Thoracic aorta (tissue), 2 donors: Measurements from ENCODE around the gene TENT4A. TPM values are rescaled to one million over a fixed set of nuclear protein-coding genes. Genes with fewer than 3 reads are reported as not detected.

Source experiments
- ATAC-seq: fragments of 150-250 bp; one replicate; pipeline ENCODE4 v1.8.0; 2017; ENCODE audit warnings: low read depth; ENCODE audit not compliant: insufficient number of reproducible peaks, low FRiP score
- DNase-seq: peaks from one replicate; pipeline ENCODE4 v3.0.0-alpha.2; 2020; ENCODE audit warnings: low spot score
- H3K27ac ChIP-seq, 2 donors: fragments of 200-600 bp; sonication (generic); 1 replicate in 1 of 2; 2 replicates in 1 of 2; pipeline ENCODE4 v1.5.1; 2016; ENCODE audit warnings: mild to moderate bottlenecking in 2 of 2, moderate library complexity in 2 of 2
- H3K27me3 ChIP-seq: fragments of 200-600 bp; sonication (generic); replicated peaks from 2 replicates; pipeline ENCODE4 v1.6.0; 2016; ENCODE audit warnings: mild to moderate bottlenecking; ENCODE audit not compliant: insufficient read depth
- H3K36me3 ChIP-seq: fragments of 200-600 bp; sonication (generic); one replicate; pipeline ENCODE4 v1.5.1; 2016
- H3K4me1 ChIP-seq, 2 donors: fragments of 200-600 bp; sonication (generic); 1 replicate in 1 of 2; 2 replicates in 1 of 2; pipeline versions ENCODE4 v1.5.1 to v1.6.0; 2016; ENCODE audit warnings: low read depth in 2 of 2, mild to moderate bottlenecking in 1 of 2; ENCODE audit not compliant: control insufficient read depth in 1 of 2
- H3K4me3 ChIP-seq: fragments of 200-600 bp; sonication (generic); 2 replicates; pipeline ENCODE4 v1.5.1; 2016; ENCODE audit warnings: mild to moderate bottlenecking
- H3K9me3 ChIP-seq: fragments of 200-600 bp; sonication (generic); 2 replicates; pipeline ENCODE4 v1.5.1; 2016
- CTCF ChIP-seq: fragments of 200-600 bp; sonication (generic); IDR thresholded peaks from one replicate; pipeline ENCODE4 v1.5.1; 2019; ENCODE audit warnings: antibody characterized with exemption
- total RNA-seq, 2 donors: library from RNA; depleted of rRNA; stranded (reverse); fragments of >200 nt; gene quantifications; one replicate each; pipeline versions ENCODE4 v1.1.0 to v1.2.3, GENCODE V29; 2016

Gene TENT4A
- total RNA-seq, 2 donors from 2014 or later: 34.5 to 47.6 TPM

- H3K27me3 ChIP-seq: no peaks in the 10 kb centered on the region
- DNase-seq (peak; percentile 78), ATAC-seq (peak; percentile 91)
- no peaks in the 10 kb centered on the region for H3K36me3 ChIP-seq
- H3K9me3 ChIP-seq: no peaks in the 10 kb centered on the region
- peak overlapping the region; percentile 64 for H3K4me3 ChIP-seq
- H3K27ac ChIP-seq: peak overlapping the region; percentile 59 to 83
- no peak for TF ChIP-seq CTCF
- H3K4me1 ChIP-seq: peaks cover 16 to 25% of the 10 kb centered on the region in 2 donors
Observed at GRCh38 chr5:6766604-6767093, 53.4 kb downstream of the TENT4A start.

GRCh38 chr5:6767481-6768063, 54.3 kb downstream of the TENT4A start:
- H3K27me3 ChIP-seq: no peaks in the 10 kb centered on the region
- no peak for TF ChIP-seq CTCF
- no peaks in the 10 kb centered on the region for H3K9me3 ChIP-seq
- peaks cover 16 to 25% of the 10 kb centered on the region in 2 donors for H3K4me1 ChIP-seq
- no peak for ATAC-seq
- no peak overlapping the region for H3K4me3 ChIP-seq
- peak overlapping the region; percentile 59 to 83 for H3K27ac ChIP-seq
- no peak for DNase-seq
- H3K36me3 ChIP-seq: no peaks in the 10 kb centered on the region

GRCh38 chr5:6768590-6769230, 55.5 kb downstream of the TENT4A start:
- no peak overlapping the region for H3K27ac ChIP-seq
- no peaks in the 10 kb centered on the region for H3K36me3 ChIP-seq
- no peak overlapping the region for H3K4me3 ChIP-seq
- H3K9me3 ChIP-seq: no peaks in the 10 kb centered on the region
- no peaks in the 10 kb centered on the region for H3K27me3 ChIP-seq
- ATAC-seq: no peak
- no peak for DNase-seq
- TF ChIP-seq CTCF: no peak
- peaks cover 16 to 25% of the 10 kb centered on the region in 2 donors for H3K4me1 ChIP-seq

- ATAC-seq (no peak), DNase-seq (no peak)
- no peak for TF ChIP-seq CTCF
- Histone ChIP-seq H3K27me3 (no peaks in the 10 kb centered on the region), H3K36me3 (no peaks in the 10 kb centered on the region), H3K27ac (no peak overlapping the region), H3K4me3 (no peak overlapping the region), H3K4me1 (peaks cover 10 to 18% of the 10 kb centered on the region in 2 donors), H3K9me3 (no peaks in the 10 kb centered on the region)
Observed at GRCh38 chr5:6770826-6771607, 57.8 kb downstream of the TENT4A start.

GRCh38 chr5:6772886-6773285, 59.7 kb downstream of the TENT4A start:
- H3K4me3 ChIP-seq: no peak overlapping the region
- H3K27ac ChIP-seq: no peak overlapping the region
- H3K27me3 ChIP-seq: no peaks in the 10 kb centered on the region
- TF ChIP-seq CTCF: no peak
- DNase-seq: no peak
- no peaks in the 10 kb centered on the region for H3K36me3 ChIP-seq
- peak; percentile 37 for ATAC-seq
- no peaks in the 10 kb centered on the region for H3K9me3 ChIP-seq
- H3K4me1 ChIP-seq: no peaks in the 10 kb centered on the region
